Measurements from ENCODE around the gene LRRC1.

Gene LRRC1

GRCh38 chr6:53877151-53877550 lies 82.3 kb downstream of the LRRC1 start:
- Histone ChIP-seq H3K27me3 (no peaks in the 10 kb centered on the region), H3K4me1 (ENCODE audit: control insufficient read depth in 1 of 2, insufficient read depth in 1 of 2, low read depth in 1 of 2, low read length in 1 of 2) (no peaks in the 10 kb centered on the region), H3K27ac (no peak overlapping the region), H3K9me3 (no peaks in the 10 kb centered on the region), H3K4me3 (ENCODE audit: low read depth in 1 of 2, low read length in 1 of 2) (no peak overlapping the region), H3K36me3 (no peaks in the 10 kb centered on the region)
- no peak for TF ChIP-seq CTCF (IDR thresholded peaks at IDR 0.05)

GRCh38 chr6:53878808-53879207 lies 84.0 kb downstream of the LRRC1 start:
- Histone ChIP-seq H3K27ac (no peak overlapping the region), H3K36me3 (no peaks in the 10 kb centered on the region), H3K4me3 (ENCODE audit: low read depth in 1 of 2, low read length in 1 of 2) (no peak overlapping the region), H3K4me1 (ENCODE audit: control insufficient read depth in 1 of 2, insufficient read depth in 1 of 2, low read depth in 1 of 2, low read length in 1 of 2) (no peaks in the 10 kb centered on the region), H3K9me3 (no peaks in the 10 kb centered on the region), H3K27me3 (no peaks in the 10 kb centered on the region)
- no peak for TF ChIP-seq CTCF (IDR thresholded peaks at IDR 0.05)

- no peaks in the 10 kb centered on the region for H3K4me1 ChIP-seq (ENCODE audit: control insufficient read depth in 1 of 2, insufficient read depth in 1 of 2, low read depth in 1 of 2, low read length in 1 of 2)
- H3K27ac ChIP-seq, result no peak overlapping the region
- H3K36me3 ChIP-seq, result no peaks in the 10 kb centered on the region
- H3K9me3 ChIP-seq, result no peaks in the 10 kb centered on the region
- H3K4me3 ChIP-seq (ENCODE audit: low read depth in 1 of 2, low read length in 1 of 2), result no peak overlapping the region
- H3K27me3 ChIP-seq, result no peaks in the 10 kb centered on the region
- TF ChIP-seq CTCF (IDR thresholded peaks at IDR 0.05), result no peak
Measured at GRCh38 chr6:53879608-53880007, 84.8 kb downstream of the LRRC1 start.

GRCh38 chr6:53887316-53887715 lies 92.5 kb downstream of the LRRC1 start:
- TF ChIP-seq CTCF (IDR thresholded peaks at IDR 0.05), result no peak
- no peaks in the 10 kb centered on the region for H3K9me3 ChIP-seq
- no peak overlapping the region for H3K4me3 ChIP-seq (ENCODE audit: low read depth in 1 of 2, low read length in 1 of 2)
- H3K27me3 ChIP-seq, result no peaks in the 10 kb centered on the region
- H3K36me3 ChIP-seq, result no peaks in the 10 kb centered on the region
- H3K27ac ChIP-seq, result no peak overlapping the region
- H3K4me1 ChIP-seq (ENCODE audit: control insufficient read depth in 1 of 2, insufficient read depth in 1 of 2, low read depth in 1 of 2, low read length in 1 of 2), result no peaks in the 10 kb centered on the region

GRCh38 chr6:53888931-53889330 lies 94.1 kb downstream of the LRRC1 start:
- H3K36me3 ChIP-seq, result no peaks in the 10 kb centered on the region
- H3K9me3 ChIP-seq, result no peaks in the 10 kb centered on the region
- H3K4me3 ChIP-seq (ENCODE audit: low read depth in 1 of 2, low read length in 1 of 2), result no peak overlapping the region
- no peak overlapping the region for H3K27ac ChIP-seq
- no peak for TF ChIP-seq CTCF (IDR thresholded peaks at IDR 0.05)
- no peaks in the 10 kb centered on the region for H3K4me1 ChIP-seq (ENCODE audit: control insufficient read depth in 1 of 2, insufficient read depth in 1 of 2, low read depth in 1 of 2, low read length in 1 of 2)
- H3K27me3 ChIP-seq, result no peaks in the 10 kb centered on the region

- Histone ChIP-seq H3K27me3 (no peaks in the 10 kb centered on the region), H3K27ac (no peak overlapping the region), H3K36me3 (no peaks in the 10 kb centered on the region), H3K9me3 (no peaks in the 10 kb centered on the region), H3K4me1 (ENCODE audit: control insufficient read depth in 1 of 2, insufficient read depth in 1 of 2, low read depth in 1 of 2, low read length in 1 of 2) (no peaks in the 10 kb centered on the region), H3K4me3 (ENCODE audit: low read depth in 1 of 2, low read length in 1 of 2) (no peak overlapping the region)
- no peak for TF ChIP-seq CTCF (IDR thresholded peaks at IDR 0.05)
Measured at GRCh38 chr6:53889365-53889764, 94.6 kb downstream of the LRRC1 start.

Measured in neutrophil (primary cell).